HG03108 (cell line): ENCODE measurements around the gene CTBS.
A peak's percentile ranks its signal among the peaks of the same experiment; 100 is the strongest.
"Not testable (repeated sequence)": the region's sequence is repeated elsewhere in the genome, so short reads cannot be mapped to it uniquely, and the experiment has no call there.

Experiments
- ATAC-seq: cut with Tn5 transposase; IDR thresholded peaks from one replicate; pipeline ENCODE4 v1.9.1; 2021; ENCODE audit warnings: moderate library complexity; ENCODE audit not compliant: unreplicated experiment

CTBS gene

GRCh38 chr1:84573967-84574842 is at the start of gene CTBS:
TSS of gene CTBS (minus strand) at chr1:84574440. CDS start at chr1:84574415, 25 bp downstream.
- peak; percentile 83 for ATAC-seq

- no peak for ATAC-seq
Measured at GRCh38 chr1:84621553-84621952, 47.3 kb upstream of the CTBS start.

GRCh38 chr1:84620720-84621313 is 46.6 kb upstream of the CTBS start:
- peak; percentile 95 for ATAC-seq

- no peak for ATAC-seq
Measured at GRCh38 chr1:84619383-84620102, 45.3 kb upstream of the CTBS start.

GRCh38 chr1:84617349-84617748 is 43.1 kb upstream of the CTBS start:
- ATAC-seq, result no peak

- ATAC-seq, result no peak
Measured at GRCh38 chr1:84615790-84616189, 41.5 kb upstream of the CTBS start.

GRCh38 chr1:84613887-84614286 is 39.6 kb upstream of the CTBS start:
- no peak for ATAC-seq

- ATAC-seq, result no peak
Measured at GRCh38 chr1:84613026-84613425, 38.8 kb upstream of the CTBS start.

- no peak for ATAC-seq
Measured at GRCh38 chr1:84611796-84612195, 37.6 kb upstream of the CTBS start.

- no peak for ATAC-seq
Measured at GRCh38 chr1:84611091-84611490, 36.9 kb upstream of the CTBS start.

- no peak for ATAC-seq
Measured at GRCh38 chr1:84606977-84607376, 32.7 kb upstream of the CTBS start.

GRCh38 chr1:84605157-84605556 is 30.9 kb upstream of the CTBS start:
- ATAC-seq, result no peak

- no peak for ATAC-seq
Measured at GRCh38 chr1:84603941-84604830, 29.9 kb upstream of the CTBS start.

GRCh38 chr1:84603223-84603622 is 29.0 kb upstream of the CTBS start:
- ATAC-seq, result no peak

- ATAC-seq, result no peak
Measured at GRCh38 chr1:84600796-84601195, 26.6 kb upstream of the CTBS start.

GRCh38 chr1:84598846-84599741 is 24.9 kb upstream of the CTBS start:
- peak; percentile 88 for ATAC-seq

- no peak for ATAC-seq
Measured at GRCh38 chr1:84598418-84598817, 24.2 kb upstream of the CTBS start.

GRCh38 chr1:84597011-84597410 is 22.8 kb upstream of the CTBS start:
- ATAC-seq, result no peak

- ATAC-seq, result not testable (repeated sequence)
Measured at GRCh38 chr1:84594959-84595358, 20.7 kb upstream of the CTBS start.

- no peak for ATAC-seq
Measured at GRCh38 chr1:84587099-84587498, 12.9 kb upstream of the CTBS start.
